ENCODE data around the gene TMC4. TPM values are rescaled to one million over a fixed set of nuclear protein-coding genes. Genes with fewer than 3 reads are reported as not detected.

The TMC4 gene
- total and polyA plus RNA-seq, 8 donors, result 51.8 to 88.9 (median 59.9) TPM

GRCh38 chr19:54133957-54134590, 38.9 kb downstream of the TMC4 start:
- WGBS, 2 donors, result 80 to 90% methylated on average over 2 of the region's 2 CpGs
- peaks cover 0 to 7% (median 7%) of the 10 kb centered on the region in 3 donors for H3K36me3 ChIP-seq
- no peak overlapping the region for H3K4me3 ChIP-seq
- no peaks in the 10 kb centered on the region for H3K27me3 ChIP-seq
- intact Hi-C loops (cut with DNase I), result no loop called here
- no peak overlapping the region for H3K27ac ChIP-seq
- no peak for FAIRE-seq
- H3K9me3 ChIP-seq, result no peaks in the 10 kb centered on the region
- no peak for ATAC-seq
- no peak for DNase-seq
- H3K4me1 ChIP-seq, result peaks cover 0 to 11% (median 3%) of the 10 kb centered on the region in 3 donors
- TF ChIP-seq CTCF (IDR thresholded peaks at IDR 0.05), result no peak

- ATAC-seq, result no peak
- WGBS, 2 donors, result 80 to 84% methylated on average over 10 of the region's 10 CpGs
- Histone ChIP-seq H3K9me3 (no peaks in the 10 kb centered on the region), H3K4me1 (peaks cover 0 to 6% (median 3%) of the 10 kb centered on the region in 3 donors), H3K27ac (no peak overlapping the region), H3K36me3 (peaks cover 0 to 11% (median 8%) of the 10 kb centered on the region in 3 donors), H3K4me3 (no peak overlapping the region), H3K27me3 (no peaks in the 10 kb centered on the region)
- FAIRE-seq, result no peak
- no peak for DNase-seq
- no peak for TF ChIP-seq CTCF (IDR thresholded peaks at IDR 0.05)
- intact Hi-C loops (cut with DNase I), result no loop called here
Measured at GRCh38 chr19:54133312-54133956, 39.5 kb downstream of the TMC4 start.

- 95 to 97% methylated on average over 20 of the region's 20 CpGs for WGBS, 2 donors
- Histone ChIP-seq H3K4me3 (no peak overlapping the region), H3K9me3 (no peaks in the 10 kb centered on the region), H3K27me3 (no peaks in the 10 kb centered on the region), H3K36me3 (peaks cover 7 to 34% (median 28%) of the 10 kb centered on the region in 3 donors), H3K27ac (no peak overlapping the region), H3K4me1 (no peaks in the 10 kb centered on the region)
- intact Hi-C loops (cut with DNase I), result no loop called here
- ATAC-seq (no peak), DNase-seq (peak in 2 of 6 donors; percentile 15 to 63), FAIRE-seq (no peak)
- no peak for TF ChIP-seq CTCF (IDR thresholded peaks at IDR 0.05)
Measured at GRCh38 chr19:54129617-54129996, 43.4 kb downstream of the TMC4 start.

- intact Hi-C loops (cut with DNase I), result no loop called here
- no peak overlapping the region for H3K27ac ChIP-seq
- H3K27me3 ChIP-seq, result no peaks in the 10 kb centered on the region
- TF ChIP-seq CTCF (IDR thresholded peaks at IDR 0.05), result no peak
- H3K36me3 ChIP-seq, result peaks cover 7 to 40% (median 34%) of the 10 kb centered on the region in 3 donors
- no peaks in the 10 kb centered on the region for H3K4me1 ChIP-seq
- DNase-seq (peak in 2 of 6 donors; percentile 32 to 75), FAIRE-seq (no peak), ATAC-seq (no peak)
- H3K4me3 ChIP-seq, result no peak overlapping the region
- H3K9me3 ChIP-seq, result no peaks in the 10 kb centered on the region
- 94 to 96% methylated on average over 36 to 41 of the region's 41 CpGs for WGBS, 2 donors
Measured at GRCh38 chr19:54128796-54129616, 44.0 kb downstream of the TMC4 start.

Data from pancreas (tissue), 10 donors.